MM.1S (cell line): ENCODE measurements around the gene GPR87.

ENCODE experiments used
- DNase-seq: peaks from one replicate; pipeline ENCODE4 v3.0.0-alpha.2; 2015
- H2AFZ ChIP-seq: fragments of 300-600 bp; sonication (generic); 2 replicates; pipeline ENCODE4 v1.6.0; 2016; ENCODE audit warnings: antibody characterized with exemption, low read length
- H3F3A ChIP-seq: fragments of 300-600 bp; sonication (generic); 2 replicates; pipeline ENCODE4 v1.6.1; 2016; ENCODE audit warnings: mild to moderate bottlenecking, antibody characterized with exemption, low read length, moderate library complexity, mixed read lengths; ENCODE audit not compliant: insufficient read depth
- H3K27ac ChIP-seq: fragments of 300-600 bp; sonication (generic); 2 replicates; pipeline ENCODE4 v1.5.1; 2016; ENCODE audit warnings: mild to moderate bottlenecking, low read length
- H3K27me3 ChIP-seq: fragments of 300-600 bp; sonication (generic); replicated peaks from 2 replicates; pipeline ENCODE4 v1.6.0; 2016; ENCODE audit warnings: low read length; ENCODE audit not compliant: insufficient read depth
- H3K36me3 ChIP-seq: fragments of 300-600 bp; sonication (generic); replicated peaks from 2 replicates; pipeline ENCODE4 v1.6.1; 2016; ENCODE audit warnings: mild to moderate bottlenecking, low read length, mixed read lengths; ENCODE audit not compliant: insufficient read depth
- H3K4me1 ChIP-seq: fragments of 300-600 bp; sonication (generic); 2 replicates; pipeline ENCODE4 v1.6.1; 2016; ENCODE audit warnings: low read length, mixed read lengths
- H3K4me2 ChIP-seq: fragments of 300-600 bp; sonication (generic); 2 replicates; pipeline ENCODE4 v1.6.0; 2016; ENCODE audit warnings: low read depth, low read length
- H3K4me3 ChIP-seq: fragments of 300-600 bp; sonication (generic); 2 replicates; pipeline ENCODE4 v1.5.1; 2016; ENCODE audit warnings: low read length, mixed read lengths
- H3K79me2 ChIP-seq: fragments of 300-600 bp; sonication (generic); 2 replicates; pipeline ENCODE4 v1.6.1; 2016; ENCODE audit warnings: mixed run types, low read length, mixed read lengths
- H3K9ac ChIP-seq: fragments of 300-600 bp; sonication (generic); 2 replicates; pipeline ENCODE4 v1.6.1; 2016; ENCODE audit warnings: low read length, mixed read lengths
- H3K9me2 ChIP-seq: fragments of 300-600 bp; sonication (generic); replicated peaks from 2 replicates; pipeline ENCODE4 v1.6.1; 2016; ENCODE audit warnings: mild to moderate bottlenecking, low read length, mixed read lengths; ENCODE audit not compliant: insufficient read depth
- H3K9me3 ChIP-seq: fragments of 300-600 bp; sonication (generic); replicated peaks from 2 replicates; pipeline ENCODE4 v1.6.1; 2016; ENCODE audit warnings: mild to moderate bottlenecking, low read length, mixed read lengths; ENCODE audit not compliant: insufficient read depth
- H4K20me1 ChIP-seq: fragments of 300-600 bp; sonication (generic); 2 replicates; pipeline ENCODE4 v1.6.1; 2016; ENCODE audit warnings: mild to moderate bottlenecking, low read length, moderate library complexity, mixed read lengths; ENCODE audit not compliant: insufficient read depth
- EZH2 ChIP-seq: fragments of 300-600 bp; sonication (generic); optimal IDR thresholded peaks from 2 replicates; pipeline ENCODE3; 2017; ENCODE audit warnings: low read depth, mild to moderate bottlenecking, antibody characterized with exemption, low read length, mixed read lengths
- EZH2phosphoT487 ChIP-seq: fragments of 300-600 bp; sonication (generic); IDR thresholded peaks from 2 replicates; pipeline ENCODE4 v1.6.1; 2018; ENCODE audit warnings: antibody characterized with exemption, low read length
- TF ChIP-seq, protein P1 (sequence below): fragments of 300-600 bp; sonication (generic); IDR thresholded peaks from 2 replicates; pipeline ENCODE4 v1.5.1; 2016; ENCODE audit warnings: antibody characterized with exemption, low read length, mixed read lengths

Gene GPR87

DNA sequence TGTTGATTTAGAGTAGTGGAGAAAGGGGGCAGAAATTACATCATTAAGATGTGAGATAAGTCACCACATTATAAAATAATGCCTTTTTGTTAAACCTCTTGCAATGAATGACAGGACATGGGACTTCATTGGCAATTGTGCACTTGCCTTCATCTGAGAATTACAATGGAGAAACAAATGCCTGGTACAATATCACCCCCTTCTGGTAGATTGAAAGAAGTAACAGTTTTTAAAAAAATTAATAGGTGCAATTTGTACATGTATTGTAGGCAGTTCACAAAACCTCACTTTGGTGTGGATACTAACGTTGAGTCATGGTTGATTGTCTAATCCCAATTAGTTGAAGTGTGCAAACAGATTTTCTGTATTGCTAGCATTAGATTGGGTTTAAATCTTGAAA, 33.7 kb downstream of the GPR87 start:
- Histone ChIP-seq H3K27me3 (no peaks in the 10 kb centered on the region), H2AFZ (no peak overlapping the region), H3K79me2 (no peaks in the 10 kb centered on the region), H3F3A (no peaks in the 10 kb centered on the region), H3K4me3 (no peak overlapping the region), H4K20me1 (no peaks in the 10 kb centered on the region), H3K4me1 (no peaks in the 10 kb centered on the region), H3K4me2 (no peak overlapping the region), H3K9me2 (no peaks in the 10 kb centered on the region), H3K9me3 (no peaks in the 10 kb centered on the region), H3K36me3 (no peaks in the 10 kb centered on the region), H3K9ac (no peak overlapping the region), H3K27ac (no peak overlapping the region)
- peak; percentile 59 for DNase-seq
- no peak for TF ChIP-seq EZH2
- TF ChIP-seq, protein P1, sequence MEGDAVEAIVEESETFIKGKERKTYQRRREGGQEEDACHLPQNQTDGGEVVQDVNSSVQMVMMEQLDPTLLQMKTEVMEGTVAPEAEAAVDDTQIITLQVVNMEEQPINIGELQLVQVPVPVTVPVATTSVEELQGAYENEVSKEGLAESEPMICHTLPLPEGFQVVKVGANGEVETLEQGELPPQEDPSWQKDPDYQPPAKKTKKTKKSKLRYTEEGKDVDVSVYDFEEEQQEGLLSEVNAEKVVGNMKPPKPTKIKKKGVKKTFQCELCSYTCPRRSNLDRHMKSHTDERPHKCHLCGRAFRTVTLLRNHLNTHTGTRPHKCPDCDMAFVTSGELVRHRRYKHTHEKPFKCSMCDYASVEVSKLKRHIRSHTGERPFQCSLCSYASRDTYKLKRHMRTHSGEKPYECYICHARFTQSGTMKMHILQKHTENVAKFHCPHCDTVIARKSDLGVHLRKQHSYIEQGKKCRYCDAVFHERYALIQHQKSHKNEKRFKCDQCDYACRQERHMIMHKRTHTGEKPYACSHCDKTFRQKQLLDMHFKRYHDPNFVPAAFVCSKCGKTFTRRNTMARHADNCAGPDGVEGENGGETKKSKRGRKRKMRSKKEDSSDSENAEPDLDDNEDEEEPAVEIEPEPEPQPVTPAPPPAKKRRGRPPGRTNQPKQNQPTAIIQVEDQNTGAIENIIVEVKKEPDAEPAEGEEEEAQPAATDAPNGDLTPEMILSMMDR = peak; percentile 58

DNA sequence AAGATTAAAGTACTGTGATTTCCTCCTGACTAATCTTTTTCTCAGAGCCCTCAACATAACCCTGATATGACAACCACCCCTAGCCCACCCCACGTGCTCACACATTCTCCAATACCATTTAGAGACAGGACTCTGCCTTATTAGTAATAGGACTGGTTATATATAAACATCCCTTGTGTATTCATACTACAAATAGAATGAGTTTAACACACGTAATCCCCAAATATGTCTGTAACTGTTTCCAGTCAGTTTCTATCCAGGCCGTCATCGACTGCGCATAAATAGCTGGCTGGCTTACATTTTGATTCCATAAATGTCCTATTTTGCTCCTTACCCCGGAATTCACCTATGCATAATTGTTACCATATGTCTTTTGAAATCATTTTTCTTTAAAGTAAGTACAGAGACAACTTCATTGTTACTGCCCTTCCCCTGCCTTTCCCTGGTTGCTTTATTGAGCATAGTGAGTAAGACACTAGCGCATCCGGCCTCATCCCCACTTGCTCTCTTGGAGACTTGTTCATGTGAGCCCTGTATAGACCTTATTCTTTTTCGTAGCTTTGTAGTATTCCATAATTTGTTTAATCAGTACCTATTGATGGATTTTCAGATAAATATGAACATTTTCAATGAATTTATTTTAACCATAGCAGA, 34.8 kb downstream of the GPR87 start:
- DNase-seq = no peak
- Histone ChIP-seq H3K4me1 (no peaks in the 10 kb centered on the region), H3K9me2 (no peaks in the 10 kb centered on the region), H3K9ac (no peak overlapping the region), H3K4me3 (no peak overlapping the region), H4K20me1 (no peaks in the 10 kb centered on the region), H3K36me3 (no peaks in the 10 kb centered on the region), H3K27ac (no peak overlapping the region), H2AFZ (no peak overlapping the region), H3K9me3 (no peaks in the 10 kb centered on the region), H3F3A (no peaks in the 10 kb centered on the region), H3K79me2 (no peaks in the 10 kb centered on the region), H3K27me3 (no peaks in the 10 kb centered on the region), H3K4me2 (no peak overlapping the region)
- TF ChIP-seq EZH2phosphoT487 (no peak), EZH2 (no peak)
- TF ChIP-seq, protein P1 = no peak

DNA sequence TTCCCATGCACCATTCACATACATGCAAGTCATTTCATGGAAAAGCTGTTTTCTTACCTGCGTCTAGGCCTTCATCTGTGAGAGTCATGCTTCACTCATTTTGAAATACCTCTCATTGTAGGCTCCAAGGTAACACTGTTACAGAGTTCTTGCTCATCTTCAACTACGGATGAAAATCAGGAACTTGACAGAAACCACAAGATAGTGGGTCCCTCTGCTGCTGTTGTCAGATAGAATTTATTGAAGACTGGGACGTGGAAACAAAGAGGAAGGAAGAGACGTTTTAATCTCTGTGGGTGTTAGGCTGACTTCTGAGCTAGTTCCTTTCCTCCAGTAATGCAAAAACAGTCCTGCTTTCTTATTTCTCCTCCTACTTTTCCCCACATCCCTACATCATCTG, 38.4 kb downstream of the GPR87 start, which contains the start of gene P2RY14:
Gene P2RY14, minus strand, starts transcription at position 313 of the 400 bp plus-strand sequence. CDS start 64,226 bp downstream, outside the sequence.
- DNase-seq = no peak
- Histone ChIP-seq H3K27ac (no peak within 1 kb of the TSS), H3K9me2 (no peaks in the 10 kb centered on the region), H3K79me2 (no peaks in the 10 kb centered on the region), H3K27me3 (no peaks in the 10 kb centered on the region), H3K4me2 (no peak within 1 kb of the TSS), H3F3A (no peaks in the 10 kb centered on the region), H4K20me1 (no peaks in the 10 kb centered on the region), H3K4me1 (no peaks in the 10 kb centered on the region), H3K4me3 (no peak within 1 kb of the TSS), H2AFZ (no peak within 1 kb of the TSS), H3K36me3 (no peaks in the 10 kb centered on the region), H3K9ac (no peak within 1 kb of the TSS), H3K9me3 (no peaks in the 10 kb centered on the region)
- TF ChIP-seq EZH2 (no peak), EZH2phosphoT487 (no peak)
- TF ChIP-seq, protein P1 = no peak
